OCI-LY7 (cell line): Measurements from ENCODE around the gene CD164L2. TPM values are rescaled to one million over a fixed set of nuclear protein-coding genes. Genes with fewer than 3 reads are reported as not detected.

Experiments
- BruUV-seq: library from RNA; stranded (reverse); fragments of 400-500 nt; replicated peaks from 2 replicates; lab custom pipeline; 2021; lab: Mats Ljungman, UMichigan
- CTCF ChIA-PET: fragments of 300-600 bp; sonication (Branson Sonifier 250); formaldehyde crosslinking; loops from one replicate; lab custom pipeline; 2022; ENCODE audit warnings: antibody characterized with exemption; ENCODE audit not compliant: unreplicated experiment; lab: Charles Lee
- POLR2A ChIA-PET: fragments of 300-600 bp; sonication (Branson Sonifier 250); formaldehyde crosslinking; loops from one replicate; lab custom pipeline; 2022; ENCODE audit warnings: antibody characterized with exemption; lab: Charles Lee
- DNase-seq: peaks from one replicate; pipeline ENCODE4 v3.0.0-alpha.2; 2015; ENCODE audit warnings: low spot score
- H2AFZ ChIP-seq: fragments of 200-600 bp; sonication (generic), shearing (Covaris generic); 2 replicates; pipeline ENCODE4 v1.6.1; 2014; ENCODE audit warnings: mild to moderate bottlenecking, antibody characterized with exemption, low read length, moderate library complexity
- H3K27ac ChIP-seq: fragments of 200-600 bp; sonication (generic); 2 replicates; pipeline ENCODE4 v1.5.1; 2014; ENCODE audit warnings: mixed run types, low read depth, mild to moderate bottlenecking, moderate library complexity, low read length, inconsistent platforms; ENCODE audit not compliant: poor library complexity, severe bottlenecking
- H3K36me3 ChIP-seq: fragments of 200-600 bp; sonication (generic); 2 replicates; pipeline ENCODE4 v1.6.1; 2014; ENCODE audit warnings: mild to moderate bottlenecking, antibody characterized with exemption, low read length, moderate library complexity, mixed read lengths; ENCODE audit not compliant: insufficient read depth
- H3K4me1 ChIP-seq: fragments of 200-600 bp; sonication (generic); 2 replicates; pipeline ENCODE4 v1.5.1; 2014; ENCODE audit warnings: mild to moderate bottlenecking, low read length; ENCODE audit not compliant: insufficient read depth, poor library complexity, severe bottlenecking
- H3K4me2 ChIP-seq: fragments of 200-600 bp; sonication (generic); 2 replicates; pipeline ENCODE4 v1.6.1; 2014; ENCODE audit warnings: mild to moderate bottlenecking, low read length
- H3K4me3 ChIP-seq: fragments of 200-600 bp; sonication (generic); 2 replicates; pipeline ENCODE4 v1.5.1; 2014; ENCODE audit warnings: mild to moderate bottlenecking, low read depth, low read length; ENCODE audit not compliant: poor library complexity, severe bottlenecking
- H3K79me2 ChIP-seq: fragments of 200-600 bp; sonication (generic); 2 replicates; pipeline ENCODE4 v1.6.1; 2016; ENCODE audit warnings: low read depth, mild to moderate bottlenecking, low read length, moderate library complexity, mixed read lengths; ENCODE audit not compliant: insufficient read depth
- H3K9me2 ChIP-seq: fragments of 200-600 bp; sonication (generic); 2 replicates; pipeline ENCODE4 v1.6.1; 2016; ENCODE audit warnings: mild to moderate bottlenecking, low read length, mixed read lengths; ENCODE audit not compliant: insufficient read depth
- H3K9me3 ChIP-seq: fragments of 200-600 bp; sonication (generic); 2 replicates; pipeline ENCODE4 v1.6.1; 2014; ENCODE audit warnings: mild to moderate bottlenecking, mixed run types, low read length, mixed read lengths
- H4K20me1 ChIP-seq: fragments of 200-600 bp; sonication (generic); 2 replicates; pipeline ENCODE4 v1.6.1; 2014; ENCODE audit warnings: mild to moderate bottlenecking, antibody characterized with exemption, low read length, moderate library complexity, mixed read lengths; ENCODE audit not compliant: insufficient read depth
- EZH2phosphoT487 ChIP-seq: fragments of 200-600 bp; sonication (generic); IDR thresholded peaks from 2 replicates; pipeline ENCODE4 v1.6.1; 2018; ENCODE audit warnings: low read depth, borderline replicate concordance, mild to moderate bottlenecking, mixed run types, antibody characterized with exemption, low read length, moderate library complexity, mixed read lengths
- intact Hi-C: fragments of 100-400 bp; cut with micrococcal nuclease; formaldehyde crosslinking; loops from one replicate; pipeline ENCODE4 v1.10.0; 2022; ENCODE audit not compliant: unreplicated experiment
- total RNA-seq, 2 experiments: library from RNA; depleted of rRNA in 1 of 2; stranded (reverse); fragments of >200 nt in 1 of 2; shearing (Covaris generic) in 1 of 2; gene quantifications; 2 replicates each; pipeline ENCODE4 v1.2.3, GENCODE V29; 2014 to 2022
- TF ChIP-seq, protein P1 (sequence below): fragments of 200-600 bp; sonication (generic); conservative IDR thresholded peaks from 2 replicates; pipeline ENCODE4 v1.5.1; 2014; ENCODE audit warnings: mild to moderate bottlenecking, antibody characterized with exemption, low read length, moderate library complexity, mixed read lengths

CD164L2 gene
- total RNA-seq, 2 experiments from 2014 or later = not detected

DNA sequence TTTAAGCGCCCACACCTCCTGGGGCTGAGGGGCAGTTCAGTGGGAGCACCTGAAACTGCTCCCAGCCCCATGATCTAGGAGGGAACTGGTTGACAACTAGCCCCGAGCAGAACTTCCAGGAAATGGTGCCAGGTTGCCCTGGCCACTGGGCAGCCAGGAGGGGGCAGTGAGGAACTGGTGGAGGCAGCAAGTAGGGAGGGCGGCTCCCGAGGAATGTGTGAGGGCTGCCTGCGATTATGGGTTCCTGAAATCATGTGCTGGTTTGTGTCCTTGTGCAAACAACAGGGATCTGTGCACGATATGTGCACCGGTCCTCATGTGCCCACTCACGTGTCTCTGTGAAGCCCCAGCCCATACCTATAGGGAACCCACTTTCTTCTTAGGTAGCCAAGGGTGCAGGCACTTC lies 19.2 kb upstream of the CD164L2 start:
- Histone ChIP-seq H3K9me3 (no peaks in the 10 kb centered on the region), H2AFZ (no peak overlapping the region), H3K9me2 (no peaks in the 10 kb centered on the region), H3K4me1 (peaks cover 53% of the 10 kb centered on the region), H3K4me3 (no peak overlapping the region), H3K27ac (peak overlapping the region; percentile 86), H3K79me2 (no peaks in the 10 kb centered on the region), H3K4me2 (peak overlapping the region; percentile 70), H3K36me3 (peaks cover 5% of the 10 kb centered on the region; the same call in 1 of the 2 replicates), H4K20me1 (no peaks in the 10 kb centered on the region)
- TF ChIP-seq, protein P1, sequence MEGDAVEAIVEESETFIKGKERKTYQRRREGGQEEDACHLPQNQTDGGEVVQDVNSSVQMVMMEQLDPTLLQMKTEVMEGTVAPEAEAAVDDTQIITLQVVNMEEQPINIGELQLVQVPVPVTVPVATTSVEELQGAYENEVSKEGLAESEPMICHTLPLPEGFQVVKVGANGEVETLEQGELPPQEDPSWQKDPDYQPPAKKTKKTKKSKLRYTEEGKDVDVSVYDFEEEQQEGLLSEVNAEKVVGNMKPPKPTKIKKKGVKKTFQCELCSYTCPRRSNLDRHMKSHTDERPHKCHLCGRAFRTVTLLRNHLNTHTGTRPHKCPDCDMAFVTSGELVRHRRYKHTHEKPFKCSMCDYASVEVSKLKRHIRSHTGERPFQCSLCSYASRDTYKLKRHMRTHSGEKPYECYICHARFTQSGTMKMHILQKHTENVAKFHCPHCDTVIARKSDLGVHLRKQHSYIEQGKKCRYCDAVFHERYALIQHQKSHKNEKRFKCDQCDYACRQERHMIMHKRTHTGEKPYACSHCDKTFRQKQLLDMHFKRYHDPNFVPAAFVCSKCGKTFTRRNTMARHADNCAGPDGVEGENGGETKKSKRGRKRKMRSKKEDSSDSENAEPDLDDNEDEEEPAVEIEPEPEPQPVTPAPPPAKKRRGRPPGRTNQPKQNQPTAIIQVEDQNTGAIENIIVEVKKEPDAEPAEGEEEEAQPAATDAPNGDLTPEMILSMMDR = no peak
- TF ChIP-seq EZH2phosphoT487 = no peak
- DNase-seq = no peak
- POLR2A ChIA-PET = interaction anchor here (1.9 kb wide), 1 partner anchor 41 kb away, joined by 6 read pairs; no protein-coding TSS in a partner anchor
- CTCF ChIA-PET = interaction anchor here (0.6 to 1.4 kb wide), 3 partner anchors 36 to 220 kb away, joined by 3 to 6 read pairs (median 5); no protein-coding TSS in a partner anchor
- intact Hi-C loops = loop anchor here (2.0 kb wide), 1 partner anchor 154 kb away; no protein-coding TSS in a partner anchor
- BruUV-seq = no TSS peak

DNA sequence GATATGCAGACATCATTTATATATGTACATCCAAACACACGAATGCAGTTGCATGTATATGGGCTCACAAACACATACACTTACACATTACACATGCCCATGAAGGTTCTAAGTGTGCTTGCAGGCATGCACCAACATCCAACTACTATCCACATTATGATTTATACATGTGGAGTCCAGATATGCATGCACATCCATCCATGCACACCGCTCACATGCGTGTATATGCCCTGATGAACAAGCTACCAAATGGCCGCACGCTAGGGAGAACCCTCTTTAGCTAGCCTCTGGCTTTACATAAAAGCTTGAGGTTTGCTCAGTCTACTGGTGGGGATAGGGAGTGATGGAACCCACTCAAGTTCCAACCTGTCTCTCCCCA lies 17.8 kb upstream of the CD164L2 start:
- CTCF ChIA-PET = interaction anchor here (0.5 kb wide), 1 partner anchor 203 kb away, joined by 6 read pairs; the partner anchor contains the start of gene AHDC1
- Histone ChIP-seq H2AFZ (no peak overlapping the region), H3K27ac (no peak overlapping the region), H3K79me2 (no peaks in the 10 kb centered on the region), H3K9me3 (no peaks in the 10 kb centered on the region), H3K9me2 (no peaks in the 10 kb centered on the region), H3K4me3 (no peak overlapping the region), H3K4me1 (peaks cover 39% of the 10 kb centered on the region), H4K20me1 (no peaks in the 10 kb centered on the region), H3K4me2 (no peak overlapping the region), H3K36me3 (no peaks in the 10 kb centered on the region)
- POLR2A ChIA-PET = interaction anchor here (0.6 to 0.7 kb wide), 2 partner anchors 85 to 262 kb away, joined by 3 read pairs; no protein-coding TSS in a partner anchor
- no peak for DNase-seq
- TF ChIP-seq EZH2phosphoT487 = no peak
- TF ChIP-seq, protein P1 = no peak
- intact Hi-C loops = no loop called here
- BruUV-seq = no TSS peak
